Liver (tissue), 9 donors: ENCODE measurements around the gene IL18BP. TPM values are rescaled to one million over a fixed set of nuclear protein-coding genes. Genes with fewer than 3 reads are reported as not detected.

Source experiments
- DNase-seq: peaks from one replicate; pipeline ENCODE4 v3.0.0-alpha.2; 2017; ENCODE audit warnings: low spot score
- H3K27ac ChIP-seq, 2 donors: one replicate each; pipeline ENCODE4 v1.7.0; 2013; ENCODE audit warnings: inconsistent platforms in 2 of 2, low read length in 2 of 2, control low read depth in 1 of 2, low read depth in 1 of 2, mild to moderate bottlenecking in 1 of 2
- H3K27me3 ChIP-seq, 4 donors: one replicate each; pipeline versions ENCODE4 v1.6.1 to v1.7.0; 2013; ENCODE audit warnings: low read length in 3 of 4, inconsistent platforms in 1 of 4, mild to moderate bottlenecking in 1 of 4, moderate library complexity in 1 of 4; ENCODE audit not compliant: control insufficient read depth in 4 of 4, insufficient read depth in 4 of 4
- H3K36me3 ChIP-seq, 4 donors: one replicate each; pipeline versions ENCODE4 v1.6.1 to v1.7.0; 2013; ENCODE audit warnings: low read length in 3 of 4, mild to moderate bottlenecking in 3 of 4, low read depth in 1 of 4, moderate library complexity in 1 of 4; ENCODE audit not compliant: control insufficient read depth in 4 of 4, insufficient read depth in 3 of 4
- H3K4me1 ChIP-seq, 4 donors: one replicate each; pipeline versions ENCODE4 v1.6.1 to v1.7.0; 2013; ENCODE audit warnings: low read length in 3 of 4, mild to moderate bottlenecking in 3 of 4, moderate library complexity in 1 of 4; ENCODE audit not compliant: control insufficient read depth in 4 of 4, insufficient read depth in 4 of 4
- H3K4me3 ChIP-seq, 3 donors: one replicate each; pipeline versions ENCODE4 v1.6.1 to v1.7.0; 2013; ENCODE audit warnings: low read length in 3 of 3, control low read depth in 1 of 3, low read depth in 1 of 3, mild to moderate bottlenecking in 1 of 3
- H3K9ac ChIP-seq, 2 donors: one replicate each; pipeline ENCODE4 v1.7.0; 2013; ENCODE audit warnings: low read length in 2 of 2, mild to moderate bottlenecking in 2 of 2, moderate library complexity in 2 of 2, control low read depth in 1 of 2, low read depth in 1 of 2
- H3K9me3 ChIP-seq, 4 donors: one replicate each; pipeline versions ENCODE4 v1.6.1 to v1.7.0; 2013; ENCODE audit warnings: low read length in 3 of 4; ENCODE audit not compliant: control insufficient read depth in 4 of 4
- ATF3 ChIP-seq: IDR thresholded peaks from 2 replicates; pipeline ENCODE4 v1.6.1; 2016; ENCODE audit warnings: antibody characterized with exemption
- CTCF ChIP-seq: fragments of 150-350 bp; IDR thresholded peaks from 2 replicates; pipeline ENCODE4 v1.5.1; 2017; ENCODE audit warnings: improper control_type of control experiment, low read depth, low read length; ENCODE audit not compliant: missing input control
- EGR1 ChIP-seq, 2 donors: IDR thresholded peaks; 2 replicates each; pipeline ENCODE4 v1.6.1; 2016 to 2018; ENCODE audit warnings: antibody characterized with exemption in 2 of 2, low read depth in 2 of 2
- FOXA1 ChIP-seq: IDR thresholded peaks from 2 replicates; pipeline ENCODE4 v1.6.1; 2016; ENCODE audit warnings: antibody characterized with exemption
- FOXA2 ChIP-seq: IDR thresholded peaks from 2 replicates; pipeline ENCODE4 v1.6.1; 2016; ENCODE audit warnings: antibody characterized with exemption
- GABPA ChIP-seq, 2 donors: IDR thresholded peaks in 1 of 2; conservative IDR thresholded peaks in 1 of 2; 2 replicates each; pipeline ENCODE4 v1.6.1; 2016; ENCODE audit warnings: antibody characterized with exemption in 2 of 2, mild to moderate bottlenecking in 1 of 2, moderate library complexity in 1 of 2
- HNF4A ChIP-seq, 2 donors: conservative IDR thresholded peaks; 2 replicates each; pipeline ENCODE4 v1.6.1; 2016; ENCODE audit warnings: antibody characterized with exemption in 2 of 2, mild to moderate bottlenecking in 2 of 2
- HNF4G ChIP-seq: IDR thresholded peaks from 2 replicates; pipeline ENCODE4 v1.6.1; 2016; ENCODE audit warnings: antibody characterized with exemption
- JUND ChIP-seq, 2 donors: IDR thresholded peaks; 2 replicates each; pipeline ENCODE4 v1.6.1; 2016; ENCODE audit warnings: antibody characterized with exemption in 2 of 2
- NR2F2 ChIP-seq: IDR thresholded peaks from 2 replicates; pipeline ENCODE4 v1.6.1; 2016; ENCODE audit warnings: antibody characterized with exemption
- RAD21 ChIP-seq, 2 donors: IDR thresholded peaks; 2 replicates each; pipeline ENCODE4 v1.6.1; 2016; ENCODE audit warnings: antibody characterized with exemption in 2 of 2, mild to moderate bottlenecking in 2 of 2
- REST ChIP-seq: IDR thresholded peaks from 2 replicates; pipeline ENCODE4 v1.6.1; 2016; ENCODE audit warnings: antibody characterized with exemption, mild to moderate bottlenecking
- RXRA ChIP-seq, 2 donors: IDR thresholded peaks; 2 replicates each; pipeline ENCODE4 v1.6.1; 2017 to 2018; ENCODE audit warnings: antibody characterized with exemption in 2 of 2, mild to moderate bottlenecking in 1 of 2
- SP1 ChIP-seq: IDR thresholded peaks from 2 replicates; pipeline ENCODE4 v1.6.1; 2018; ENCODE audit warnings: antibody characterized with exemption, mild to moderate bottlenecking
- TAF1 ChIP-seq: conservative IDR thresholded peaks from 2 replicates; pipeline ENCODE4 v1.6.1; 2016; ENCODE audit warnings: antibody characterized with exemption, mild to moderate bottlenecking
- YY1 ChIP-seq: IDR thresholded peaks from 2 replicates; pipeline ENCODE4 v1.6.1; 2016; ENCODE audit warnings: antibody characterized with exemption, mild to moderate bottlenecking
- ZBTB33 ChIP-seq: IDR thresholded peaks from 2 replicates; pipeline ENCODE4 v1.6.1; 2016; ENCODE audit warnings: antibody characterized with exemption
- WGBS: extraction: QIAGEN DNeasy Blood & Tissue Kit; methylation state at CpG from one replicate; pipeline ENCODE4 v1.1.7; 2013; 5-methylcytosine and 5-hydroxymethylcytosine counted together
- polyA plus RNA-seq, 2 donors: library from polyadenylated mRNA; stranded (reverse) in 1 of 2; unstranded in 1 of 2; fragments of 200-250 nt in 1 of 2; fragments of >200 nt in 1 of 2; fragmentation: Nextera tagmentation in 1 of 2; extraction: Ambion mirVana in 1 of 2; gene quantifications; one replicate each; pipeline versions ENCODE4 v1.2.1 to v1.2.3, GENCODE V29; 2013 to 2015
- total RNA-seq, 2 donors: library from RNA; depleted of rRNA; stranded (reverse); fragments of >200 nt; gene quantifications; one replicate each; pipeline ENCODE4 v1.2.3, GENCODE V29; 2014
- TF ChIP-seq, protein P1 (sequence below): IDR thresholded peaks from 2 replicates; pipeline ENCODE4 v1.6.1; 2016; ENCODE audit warnings: antibody characterized with exemption
- donor health status: healthy.
- donor health status: healthy.
- donor health status: healthy.
- donor health status: healthy.
- donor health status: healthy.

The IL18BP gene
- total and polyA plus RNA-seq, 4 donors: 2.4 to 6.3 (median 4.3) TPM

- 2% methylated on average over 23 of the region's 23 CpGs for WGBS
- Histone ChIP-seq H3K27ac (peak overlapping the region; percentile 90 to 95), H3K9ac (peak overlapping the region; percentile 53 to 64), H3K36me3 (peaks cover 0 to under 1% (median 0%) of the 10 kb centered on the region in 4 donors), H3K4me1 (peaks cover 10 to 34% (median 24%) of the 10 kb centered on the region in 4 donors), H3K4me3 (peak overlapping the region; percentile 56 to 87 (median 62)), H3K27me3 (no peaks in the 10 kb centered on the region), H3K9me3 (no peaks in the 10 kb centered on the region)
- peak; percentile 92 for TF ChIP-seq YY1
- no peak for TF ChIP-seq FOXA2
- TF ChIP-seq REST: no peak
- TF ChIP-seq ZBTB33: no peak
- no peak for TF ChIP-seq GABPA (IDR thresholded peaks at IDR 0.05 in 1 of 2, conservative IDR thresholded peaks at IDR 0.05 in 1 of 2)
- no peak for TF ChIP-seq RXRA (IDR thresholded peaks at IDR 0.05)
- TF ChIP-seq NR2F2: peak; percentile 11
- TF ChIP-seq CTCF: no peak
- no peak for TF ChIP-seq RAD21 (IDR thresholded peaks at IDR 0.05)
- peak; percentile 30 for TF ChIP-seq SP1
- TF ChIP-seq HNF4A (conservative IDR thresholded peaks at IDR 0.05): no peak
- no peak for TF ChIP-seq EGR1 (IDR thresholded peaks at IDR 0.05; ENCODE audit: low read depth in 2 of 2)
- TF ChIP-seq, protein P1, sequence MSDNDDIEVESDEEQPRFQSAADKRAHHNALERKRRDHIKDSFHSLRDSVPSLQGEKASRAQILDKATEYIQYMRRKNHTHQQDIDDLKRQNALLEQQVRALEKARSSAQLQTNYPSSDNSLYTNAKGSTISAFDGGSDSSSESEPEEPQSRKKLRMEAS: no peak
- TF ChIP-seq JUND (IDR thresholded peaks at IDR 0.05): no peak
- TF ChIP-seq ATF3: no peak
- no peak for TF ChIP-seq TAF1
- TF ChIP-seq FOXA1: no peak
- TF ChIP-seq HNF4G: no peak
- peak; percentile 53 for DNase-seq
These were observed 42.8 kb downstream of the IL18BP start for GRCh38 chr11:72041364-72042063.
